Measurements from ENCODE around the gene VEGFA. TPM values are rescaled to one million over a fixed set of nuclear protein-coding genes. Genes with fewer than 3 reads are reported as not detected.
A peak's percentile ranks its signal among the peaks of the same experiment; 100 is the strongest.

Gene VEGFA
- total RNA-seq, 1 experiment from 2014 or later = 31.6 TPM

- no peak overlapping the region for H3K27ac ChIP-seq
- DNase-seq = no peak
- H3K27me3 ChIP-seq = no peaks in the 10 kb centered on the region
- no peaks in the 10 kb centered on the region for H3K9me3 ChIP-seq (replicated peaks)
- H3K36me3 ChIP-seq = no peaks in the 10 kb centered on the region
- H3K4me3 ChIP-seq = no peak overlapping the region
- H3K4me1 ChIP-seq = 0 out of 2 replicates have a peak, but pooled peaks cover 3% of the 10 kb centered on the region
Observed at GRCh38 chr6:43790031-43790430, 20.0 kb downstream of the VEGFA start.

- H3K4me1 ChIP-seq = 0 out of 2 replicates have a peak, but pooled peaks cover 3% of the 10 kb centered on the region
Observed at GRCh38 chr6:43791745-43792422, 21.9 kb downstream of the VEGFA start.

DNA sequence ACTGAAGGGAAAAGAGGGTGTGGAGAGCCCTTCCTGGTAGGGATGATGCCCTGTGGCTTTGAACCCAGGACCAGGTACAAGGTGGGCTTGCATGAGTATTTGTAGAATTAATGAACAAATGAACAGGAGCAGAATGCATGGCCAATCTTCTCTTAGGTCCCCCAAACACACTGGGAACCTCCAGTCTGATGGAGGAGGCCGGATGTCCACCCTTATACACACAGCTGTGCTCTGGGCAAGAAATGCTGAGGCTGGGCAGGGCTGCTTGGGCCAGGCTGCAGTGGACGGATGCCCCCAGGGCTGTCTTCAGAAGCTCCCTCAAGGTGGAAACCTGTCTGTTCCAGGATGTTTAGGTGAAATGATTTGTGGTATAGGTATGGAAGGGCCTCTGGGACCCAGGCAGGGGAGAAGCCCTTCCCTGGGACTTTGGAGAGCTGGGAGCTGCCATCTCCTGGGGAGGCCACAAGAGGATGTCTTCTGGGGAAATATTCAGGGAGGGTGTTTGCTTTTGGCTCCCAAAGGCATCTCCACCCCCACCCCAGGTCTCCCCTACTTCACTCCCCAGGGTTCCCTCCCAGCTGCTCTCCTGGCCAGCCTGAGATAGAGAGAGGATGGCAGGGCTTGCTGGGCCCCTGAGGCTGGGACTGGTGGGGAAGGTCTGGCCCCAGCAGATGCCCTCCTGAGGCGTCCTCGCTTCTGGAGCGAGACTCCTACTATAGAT lies 23.3 kb downstream of the VEGFA start:
- H3K9me3 ChIP-seq (replicated peaks) = no peaks in the 10 kb centered on the region
- H3K36me3 ChIP-seq = no peaks in the 10 kb centered on the region
- no peak overlapping the region for H3K27ac ChIP-seq

More at GRCh38 chr6:43791745-43792422, 21.9 kb downstream of the VEGFA start:
- no peak overlapping the region for H3K27ac ChIP-seq
- H3K36me3 ChIP-seq = no peaks in the 10 kb centered on the region
- no peaks in the 10 kb centered on the region for H3K27me3 ChIP-seq
- no peak overlapping the region for H3K4me3 ChIP-seq
- DNase-seq = no peak
- H3K9me3 ChIP-seq (replicated peaks) = no peaks in the 10 kb centered on the region

GRCh38 chr6:43793875-43794242 lies 23.8 kb downstream of the VEGFA start:
- H3K27ac ChIP-seq = no peak overlapping the region

More for the DNA sequence above, 23.3 kb downstream of the VEGFA start:
- Histone ChIP-seq H3K27me3 (no peaks in the 10 kb centered on the region), H3K4me3 (no peak overlapping the region), H3K4me1 (peaks cover 5% of the 10 kb centered on the region)
- no peak for DNase-seq

DNA sequence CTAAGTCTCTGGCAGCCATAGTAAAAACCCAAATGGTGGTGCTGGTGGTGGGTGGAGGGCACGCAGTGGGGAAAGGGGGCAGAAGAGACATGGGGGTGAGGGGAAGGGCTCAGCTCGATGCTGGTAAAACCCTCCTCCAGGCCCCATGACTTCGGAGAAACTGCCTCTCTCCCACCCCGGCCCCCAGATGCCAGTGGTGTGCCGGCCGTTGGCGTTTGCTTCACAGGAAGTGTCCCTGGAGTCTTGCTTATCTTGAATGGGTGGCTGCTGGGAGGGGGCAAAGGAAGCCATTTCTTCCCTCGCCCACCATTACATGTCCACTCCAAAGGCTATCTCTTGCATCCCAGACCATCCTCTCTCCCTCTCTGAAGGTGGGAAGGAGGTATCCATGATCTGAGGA lies 25.4 kb downstream of the VEGFA start:
- no peak overlapping the region for H3K27ac ChIP-seq
- H3K36me3 ChIP-seq = no peaks in the 10 kb centered on the region
- H3K27me3 ChIP-seq = no peaks in the 10 kb centered on the region
- H3K4me1 ChIP-seq = peaks cover 12% of the 10 kb centered on the region
- no peaks in the 10 kb centered on the region for H3K9me3 ChIP-seq (replicated peaks)
- no peak for DNase-seq
- H3K4me3 ChIP-seq = no peak overlapping the region

More at GRCh38 chr6:43793875-43794242, 23.8 kb downstream of the VEGFA start:
- Histone ChIP-seq H3K9me3 (replicated peaks) (no peaks in the 10 kb centered on the region), H3K27me3 (no peaks in the 10 kb centered on the region), H3K36me3 (no peaks in the 10 kb centered on the region), H3K4me1 (peaks cover 10% of the 10 kb centered on the region), H3K4me3 (no peak overlapping the region)
- no peak for DNase-seq

DNA sequence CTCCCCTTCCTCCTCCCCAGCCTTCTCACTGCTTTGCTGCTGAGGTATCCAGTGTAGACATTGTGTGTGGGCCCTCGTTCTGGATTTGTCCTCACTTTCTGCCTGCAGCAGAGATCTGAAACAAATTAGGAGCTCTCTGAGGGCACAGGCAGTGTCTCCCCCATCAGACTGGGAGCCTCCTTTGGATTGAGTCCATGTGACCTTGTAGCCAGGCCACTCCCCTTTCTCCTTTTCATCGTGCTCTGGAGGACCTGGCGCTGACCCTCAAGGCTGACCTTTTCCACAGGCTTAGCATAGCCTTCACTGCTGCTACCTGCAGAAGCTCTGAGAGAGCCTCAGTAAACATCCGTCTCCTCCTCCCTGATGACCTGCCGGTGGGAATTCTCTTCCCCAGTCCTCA lies 26.2 kb downstream of the VEGFA start:
- H3K4me3 ChIP-seq = no peak overlapping the region
- no peaks in the 10 kb centered on the region for H3K9me3 ChIP-seq (replicated peaks)
- no peaks in the 10 kb centered on the region for H3K27me3 ChIP-seq
- H3K4me1 ChIP-seq = peaks cover 12% of the 10 kb centered on the region
- no peaks in the 10 kb centered on the region for H3K36me3 ChIP-seq
- H3K27ac ChIP-seq = no peak overlapping the region
- DNase-seq = no peak

DNA sequence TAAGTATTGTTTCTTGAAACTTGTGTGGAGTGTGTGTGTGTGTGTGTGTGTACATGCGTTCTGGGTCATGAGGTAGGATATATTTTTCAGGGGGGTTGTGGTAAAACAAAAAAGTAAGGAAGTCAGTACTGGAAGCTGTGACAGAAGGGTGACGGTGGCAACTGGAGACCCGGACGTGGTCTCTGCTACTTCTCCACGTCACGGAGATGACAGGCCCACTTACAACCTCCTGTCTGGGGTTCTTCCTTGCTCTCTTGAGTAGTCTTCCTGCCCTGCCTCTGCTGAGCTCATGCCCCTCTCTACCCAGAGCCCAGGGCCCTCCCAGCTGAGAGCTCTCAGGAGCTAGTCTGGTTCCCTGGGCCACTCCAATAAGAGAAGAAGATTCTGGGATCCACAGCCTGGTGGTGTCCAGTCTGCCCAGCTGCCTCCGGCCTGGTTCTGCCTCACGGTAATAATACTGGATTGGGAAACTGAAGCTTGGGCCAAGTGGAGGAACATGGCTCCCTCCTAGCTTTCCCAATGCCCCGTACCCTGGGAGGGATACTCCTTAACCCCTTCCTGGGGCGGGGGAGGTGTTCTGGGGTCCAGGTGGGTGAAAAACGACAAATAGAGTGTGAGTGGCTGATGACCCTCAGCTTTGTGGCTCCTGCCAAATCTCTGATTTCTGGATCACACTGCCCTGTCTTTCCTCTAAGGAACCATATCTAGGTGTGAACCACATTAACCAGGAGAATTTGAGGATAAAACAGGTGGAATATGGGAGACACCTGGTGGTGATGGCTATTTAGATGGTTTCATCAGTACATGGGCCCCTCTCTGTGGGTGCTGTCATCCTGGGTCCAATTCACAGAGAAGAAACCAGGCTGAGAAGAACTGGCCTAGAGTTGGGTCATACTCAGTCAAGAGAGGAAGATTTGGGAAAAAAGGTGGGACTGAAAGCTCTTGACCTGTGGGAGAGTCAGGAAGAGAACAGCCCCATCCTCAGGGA lies 27.2 kb downstream of the VEGFA start:
- no peak for DNase-seq
- peaks cover 12% of the 10 kb centered on the region for H3K4me1 ChIP-seq
- H3K27me3 ChIP-seq = no peaks in the 10 kb centered on the region
- H3K36me3 ChIP-seq = no peaks in the 10 kb centered on the region
- no peaks in the 10 kb centered on the region for H3K9me3 ChIP-seq (replicated peaks)
- H3K4me3 ChIP-seq = no peak overlapping the region
- no peak overlapping the region for H3K27ac ChIP-seq

DNA sequence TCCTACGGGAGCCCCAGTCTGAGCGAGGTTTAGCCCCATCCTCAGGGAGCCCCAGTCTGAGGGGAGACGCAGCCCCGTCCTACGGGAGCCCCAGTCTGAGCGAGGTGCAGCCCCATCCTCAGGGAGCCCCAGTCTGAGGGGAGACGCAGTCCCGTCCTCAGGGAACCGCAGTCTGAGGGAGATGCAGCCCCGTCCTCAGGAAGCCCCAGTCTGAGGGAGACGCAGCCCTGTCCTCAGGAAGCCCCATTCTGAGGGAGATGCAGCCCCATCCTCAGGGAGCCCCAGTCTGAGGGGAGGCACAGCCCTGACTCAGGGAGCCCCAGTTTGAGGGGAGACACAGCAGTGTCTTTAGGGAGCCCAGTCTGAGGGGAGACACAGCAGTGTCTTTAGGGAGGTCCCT lies 27.9 kb downstream of the VEGFA start:
- no peak overlapping the region for H3K4me3 ChIP-seq
- no peaks in the 10 kb centered on the region for H3K9me3 ChIP-seq (replicated peaks)
- no peak for DNase-seq
- peaks cover 12% of the 10 kb centered on the region for H3K4me1 ChIP-seq
- H3K27me3 ChIP-seq = no peaks in the 10 kb centered on the region
- H3K36me3 ChIP-seq = no peaks in the 10 kb centered on the region
- H3K27ac ChIP-seq = no peak overlapping the region

DNA sequence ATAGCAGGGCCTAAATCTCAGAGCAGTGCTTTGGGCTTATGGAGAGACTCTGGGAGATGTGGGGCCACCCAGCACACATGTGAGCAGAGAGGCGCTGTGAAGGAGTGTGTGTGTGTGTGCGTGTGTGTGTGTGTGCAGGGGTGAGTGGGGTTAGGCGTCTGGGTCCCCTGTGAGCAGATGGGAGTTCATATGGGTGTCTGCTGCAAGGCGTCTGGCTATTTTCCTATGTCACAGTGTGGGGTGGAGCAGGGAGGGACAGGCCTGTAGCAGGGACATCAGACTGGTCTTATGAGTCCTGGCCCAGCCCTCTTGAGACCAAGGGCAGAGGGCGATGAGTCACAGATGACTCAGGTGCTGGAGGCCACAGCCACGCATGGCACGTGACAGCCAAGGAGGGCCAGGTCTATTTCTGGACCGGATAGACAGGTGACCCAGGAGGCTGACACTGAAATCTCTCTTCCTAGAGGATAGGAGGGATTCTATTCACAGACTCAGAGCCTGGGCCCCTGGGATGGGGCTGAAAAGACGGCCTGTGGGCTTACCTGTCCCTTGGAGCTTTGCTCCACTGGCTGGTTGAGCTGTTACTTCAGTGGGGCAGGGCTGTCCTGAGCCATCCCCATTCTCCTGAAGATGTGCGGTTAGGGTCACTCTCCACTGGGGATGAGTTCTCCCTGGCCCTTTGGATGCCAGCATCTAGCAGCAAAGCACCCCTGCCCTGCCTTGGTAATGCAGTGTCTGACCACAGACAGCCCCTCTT lies 28.9 kb downstream of the VEGFA start:
- H3K36me3 ChIP-seq = no peaks in the 10 kb centered on the region
- no peaks in the 10 kb centered on the region for H3K27me3 ChIP-seq
- H3K9me3 ChIP-seq (replicated peaks) = no peaks in the 10 kb centered on the region
- H3K27ac ChIP-seq = no peak overlapping the region
- no peak overlapping the region for H3K4me3 ChIP-seq
- peak; percentile 44 to 48 for DNase-seq
- H3K4me1 ChIP-seq = peaks cover 12% of the 10 kb centered on the region

DNA sequence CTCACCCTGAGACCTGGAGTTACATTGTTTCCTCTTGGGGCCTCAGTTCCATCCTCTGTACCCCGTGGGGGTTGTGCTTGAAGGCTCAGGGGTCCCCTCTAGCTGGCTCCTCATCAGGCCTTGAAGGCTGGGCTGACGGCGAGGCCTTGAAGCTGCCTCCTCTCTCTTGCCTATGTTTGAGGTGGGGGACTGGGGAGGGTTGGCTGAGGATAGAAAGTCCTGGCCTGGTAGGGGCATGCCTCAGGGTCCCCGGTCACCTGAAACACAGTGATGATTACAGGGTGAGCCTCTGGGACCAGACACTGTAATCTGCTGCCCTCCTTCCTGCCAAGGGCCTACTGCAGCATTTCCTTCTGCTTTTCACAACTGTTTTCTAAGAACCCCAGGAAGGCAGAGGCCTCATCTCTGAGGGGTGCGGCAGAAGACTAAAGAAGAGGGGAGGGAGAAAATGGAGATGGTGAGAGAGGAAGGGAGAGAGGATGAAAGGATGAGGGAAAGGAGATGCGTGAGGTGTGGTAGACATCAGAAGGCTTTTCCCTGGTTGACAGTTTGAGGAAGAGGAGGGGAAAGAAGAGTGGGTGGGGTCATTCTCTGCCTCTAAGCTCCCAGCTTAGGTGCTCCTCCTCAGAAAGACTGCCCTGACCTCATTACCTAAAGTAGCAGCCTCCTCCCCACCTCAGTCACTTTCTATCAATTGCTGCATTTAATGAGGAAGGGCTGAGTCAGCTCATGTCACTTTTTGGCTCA lies 29.7 kb downstream of the VEGFA start:
- no peaks in the 10 kb centered on the region for H3K27me3 ChIP-seq
- no peak for DNase-seq
- no peak overlapping the region for H3K27ac ChIP-seq
- H3K4me1 ChIP-seq = peaks cover 12% of the 10 kb centered on the region
- no peaks in the 10 kb centered on the region for H3K9me3 ChIP-seq (replicated peaks)
- H3K36me3 ChIP-seq = no peaks in the 10 kb centered on the region
- no peak overlapping the region for H3K4me3 ChIP-seq

GRCh38 chr6:43800298-43800623 lies 30.2 kb downstream of the VEGFA start:
- no peak overlapping the region for H3K4me3 ChIP-seq
- H3K9me3 ChIP-seq (replicated peaks) = no peaks in the 10 kb centered on the region
- no peak overlapping the region for H3K27ac ChIP-seq
- no peak for DNase-seq
- H3K4me1 ChIP-seq = peaks cover 16% of the 10 kb centered on the region
- H3K27me3 ChIP-seq = no peaks in the 10 kb centered on the region
- H3K36me3 ChIP-seq = no peaks in the 10 kb centered on the region

DNA sequence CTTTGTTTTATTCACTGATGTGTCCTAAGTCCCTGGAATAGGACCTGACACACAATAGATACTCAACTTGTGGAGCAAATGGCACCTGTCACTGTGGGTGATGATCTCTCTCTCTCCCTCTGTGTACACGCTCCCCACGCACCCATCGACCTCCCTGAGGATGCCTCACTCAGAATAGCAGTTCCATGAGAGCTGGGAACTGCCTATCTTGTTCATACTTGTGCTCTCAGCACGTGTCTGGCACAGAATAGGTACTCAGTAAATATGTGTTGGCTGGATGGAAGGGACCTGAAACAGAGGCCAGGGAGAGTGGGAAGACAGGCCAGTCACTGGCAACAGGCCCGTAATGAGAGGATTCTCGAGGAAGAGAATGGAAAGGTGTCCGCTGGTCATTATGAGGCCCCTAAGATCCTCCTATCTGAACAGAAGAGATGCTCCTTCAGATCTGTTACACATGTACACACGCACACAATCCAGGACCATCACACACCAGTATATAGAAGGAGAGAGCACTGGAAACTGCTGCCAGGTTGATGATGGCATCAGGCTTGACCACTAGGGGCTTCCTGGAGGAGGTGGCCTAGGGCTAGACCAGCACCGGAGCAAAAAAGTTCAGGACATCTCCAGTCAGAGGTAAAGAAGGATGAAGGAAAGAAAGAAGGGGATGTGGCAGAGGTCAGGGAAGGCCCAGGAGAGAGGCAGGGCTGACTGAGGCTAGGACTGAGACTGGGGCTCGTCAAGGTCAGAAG lies 30.9 kb downstream of the VEGFA start:
- no peaks in the 10 kb centered on the region for H3K27me3 ChIP-seq
- H3K4me3 ChIP-seq = no peak overlapping the region
- DNase-seq = no peak
- no peaks in the 10 kb centered on the region for H3K9me3 ChIP-seq (replicated peaks)
- no peak overlapping the region for H3K27ac ChIP-seq
- H3K36me3 ChIP-seq = no peaks in the 10 kb centered on the region
- peaks cover 23% of the 10 kb centered on the region for H3K4me1 ChIP-seq

DNA sequence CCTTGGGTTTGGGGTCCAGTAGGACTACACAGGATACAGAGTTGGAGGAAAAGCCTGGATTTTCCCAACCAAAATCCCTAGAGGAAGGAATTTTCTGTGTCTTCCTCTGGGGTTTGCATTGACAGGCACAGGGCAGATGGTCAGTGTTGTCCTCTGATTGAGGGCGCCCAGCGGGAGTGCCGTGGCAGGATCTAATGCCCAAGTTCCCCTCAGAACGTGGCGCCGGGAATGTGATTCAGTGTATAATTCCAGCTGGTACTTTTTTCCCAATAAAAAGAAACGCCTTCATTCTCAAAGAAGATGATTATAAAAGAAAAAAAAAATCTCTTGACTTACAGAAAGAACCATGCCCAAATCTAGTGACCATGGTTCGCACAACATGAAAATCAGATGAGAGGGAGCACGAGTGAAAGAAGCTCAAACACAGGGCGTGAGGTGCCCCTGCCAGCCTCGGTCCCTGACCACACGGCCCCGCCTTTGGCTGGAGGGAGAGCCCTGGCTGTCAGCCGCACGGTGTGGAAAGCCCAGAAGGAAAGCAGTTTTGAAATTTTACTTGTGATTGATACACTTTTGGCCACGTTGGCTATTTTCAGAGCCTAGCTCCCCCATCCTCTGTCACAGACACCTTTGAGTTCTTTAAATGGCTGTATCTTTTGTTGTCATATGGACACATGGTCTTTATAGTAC lies 31.6 kb downstream of the VEGFA start:
- no peak for DNase-seq
- Histone ChIP-seq H3K9me3 (replicated peaks) (no peaks in the 10 kb centered on the region), H3K36me3 (no peaks in the 10 kb centered on the region), H3K4me3 (no peak overlapping the region), H3K4me1 (peaks cover 30% of the 10 kb centered on the region), H3K27me3 (no peaks in the 10 kb centered on the region), H3K27ac (no peak overlapping the region)
